ENCODE results near the gene ERLEC1. TPM values are rescaled to one million over a fixed set of nuclear protein-coding genes. Genes with fewer than 3 reads are reported as not detected.

Gene ERLEC1
- polyA plus RNA-seq, 1 experiment, result 26.6 TPM

GRCh38 chr2:53787614-53788289 lies 908 bp downstream of the ERLEC1 start:
- Histone ChIP-seq H3K36me3 (ENCODE audit: control insufficient read depth, insufficient read depth, low read length) (no peaks in the 10 kb centered on the region), H3K27me3 (ENCODE audit: control insufficient read depth, insufficient read depth, low read length) (no peaks in the 10 kb centered on the region), H3K4me3 (ENCODE audit: low read depth, low read length) (peak overlapping the region; percentile 54)
- ChIA-PET POLR2A (no interaction called here), CTCF (interaction anchor here (0.5 to 1.7 kb wide), 3 partner anchors 19 to 1980 kb away, joined by 3 to 5 read pairs (median 4); partner anchors contain the start of gene CHAC2)
- TF ChIP-seq CTCF (IDR thresholded peaks at IDR 0.05; ENCODE audit: insufficient read depth, low read depth, low read length), result no peak
- DNase-seq (ENCODE audit: low read depth), result no peak

- peaks cover 2% of the 10 kb centered on the region for H3K36me3 ChIP-seq (ENCODE audit: control insufficient read depth, insufficient read depth, low read length)
- no peak for TF ChIP-seq CTCF (IDR thresholded peaks at IDR 0.05; ENCODE audit: insufficient read depth, low read depth, low read length)
- no peaks in the 10 kb centered on the region for H3K27me3 ChIP-seq (ENCODE audit: control insufficient read depth, insufficient read depth, low read length)
- ChIA-PET CTCF (no interaction called here), POLR2A (no interaction called here)
- no peak overlapping the region for H3K4me3 ChIP-seq (ENCODE audit: low read depth, low read length)
- no peak for DNase-seq (ENCODE audit: low read depth)
These were observed 6.4 kb downstream of the ERLEC1 start for GRCh38 chr2:53793261-53793660.

DNA sequence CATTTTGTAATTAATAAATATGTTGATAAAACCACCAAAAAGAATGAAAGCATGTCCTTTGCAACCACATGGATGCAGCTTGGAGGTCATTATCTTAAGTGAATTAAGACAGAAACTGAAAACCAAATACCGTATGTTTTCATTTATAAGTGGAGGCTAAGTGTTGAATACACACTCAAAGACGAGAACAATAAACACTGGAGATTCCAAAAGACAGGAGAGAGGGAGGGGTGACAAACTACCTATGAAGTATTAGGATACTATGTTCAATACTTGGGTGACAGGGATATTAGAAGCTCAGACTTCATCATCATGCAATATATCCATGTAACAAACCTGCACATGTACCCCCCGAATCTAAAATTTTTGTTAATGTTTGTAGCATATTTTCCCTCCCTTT lies 7.0 kb downstream of the ERLEC1 start:
- CTCF ChIA-PET, result no interaction called here
- TF ChIP-seq CTCF (IDR thresholded peaks at IDR 0.05; ENCODE audit: insufficient read depth, low read depth, low read length), result no peak
- no peaks in the 10 kb centered on the region for H3K27me3 ChIP-seq (ENCODE audit: control insufficient read depth, insufficient read depth, low read length)
- H3K36me3 ChIP-seq (ENCODE audit: control insufficient read depth, insufficient read depth, low read length), result peaks cover 3% of the 10 kb centered on the region
- H3K4me3 ChIP-seq (ENCODE audit: low read depth, low read length), result no peak overlapping the region
- no peak for DNase-seq (ENCODE audit: low read depth)
- POLR2A ChIA-PET, result no interaction called here

DNA sequence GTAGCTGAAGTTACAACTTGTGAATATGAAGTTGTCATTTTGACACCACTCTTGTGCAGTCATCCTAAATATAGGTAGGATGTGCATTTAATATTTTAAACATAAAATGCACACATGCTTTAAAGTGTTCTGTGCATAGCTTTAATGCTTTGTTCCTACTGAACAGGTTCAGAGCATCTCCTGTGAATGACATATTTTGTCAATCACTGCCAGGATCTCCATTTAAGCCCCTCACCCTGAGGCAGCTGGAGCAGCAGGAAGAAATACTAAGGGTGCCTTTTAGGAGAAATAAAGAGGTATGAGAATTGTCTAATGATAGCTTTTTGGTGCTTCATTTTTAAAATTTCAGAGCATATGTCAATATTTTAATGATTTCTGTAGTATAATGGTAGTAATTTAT lies 14.7 kb downstream of the ERLEC1 start:
- CTCF ChIA-PET, result no interaction called here
- peaks cover 6% of the 10 kb centered on the region for H3K36me3 ChIP-seq (ENCODE audit: control insufficient read depth, insufficient read depth, low read length)

DNA sequence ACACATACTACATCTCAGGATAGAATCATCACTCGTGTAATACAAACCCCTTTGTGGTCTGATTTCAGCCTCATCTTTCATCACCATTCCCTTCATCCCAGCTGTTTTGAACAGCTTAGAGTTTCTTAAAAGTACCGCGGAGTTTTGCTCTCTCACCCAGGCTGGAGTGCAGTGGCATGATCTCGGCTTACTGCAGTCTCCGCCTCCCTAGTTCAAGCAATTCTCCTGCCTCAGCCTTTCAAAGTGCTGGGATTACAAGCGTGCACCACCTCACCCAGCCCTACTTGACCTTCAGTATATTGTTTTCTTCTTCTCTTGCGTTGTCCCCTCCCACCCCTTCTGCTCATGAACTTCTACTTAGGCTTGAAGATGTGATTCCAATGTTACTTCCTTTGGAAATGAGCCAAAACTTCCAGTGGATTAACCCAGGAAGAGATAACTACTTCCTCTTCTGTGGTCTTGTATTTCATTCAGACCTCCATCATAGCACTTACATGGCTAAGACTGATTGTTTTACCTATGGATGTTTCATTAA lies 15.8 kb downstream of the ERLEC1 start:
- no peak for TF ChIP-seq CTCF (IDR thresholded peaks at IDR 0.05; ENCODE audit: insufficient read depth, low read depth, low read length)
- H3K27me3 ChIP-seq (ENCODE audit: control insufficient read depth, insufficient read depth, low read length), result no peaks in the 10 kb centered on the region
- no peak for DNase-seq (ENCODE audit: low read depth)
- ChIA-PET CTCF (interaction anchor here (0.8 kb wide), 1 partner anchor 10 kb away, joined by 4 read pairs; no protein-coding TSS in a partner anchor), POLR2A (no interaction called here)
- peaks cover 7% of the 10 kb centered on the region for H3K36me3 ChIP-seq (ENCODE audit: control insufficient read depth, insufficient read depth, low read length)
- H3K4me3 ChIP-seq (ENCODE audit: low read depth, low read length), result no peak overlapping the region

More for the DNA sequence above, 14.7 kb downstream of the ERLEC1 start:
- TF ChIP-seq CTCF (IDR thresholded peaks at IDR 0.05; ENCODE audit: insufficient read depth, low read depth, low read length), result no peak
- H3K4me3 ChIP-seq (ENCODE audit: low read depth, low read length), result no peak overlapping the region
- no peak for DNase-seq (ENCODE audit: low read depth)
- no peaks in the 10 kb centered on the region for H3K27me3 ChIP-seq (ENCODE audit: control insufficient read depth, insufficient read depth, low read length)
- POLR2A ChIA-PET, result no interaction called here
